Stomach (tissue), 4 donors: ENCODE results near the gene CDC45.

Experiments used
- CTCF ChIP-seq, 7 experiments: fragments of 450-650 bp in 4 of 7; fragments of 200-600 bp in 3 of 7; sonication (generic) in 3 of 7; IDR thresholded peaks; one replicate each; pipeline ENCODE4 v1.5.1; 2016 to 2019; ENCODE audit warnings: antibody characterized with exemption in 7 of 7, control low read depth in 2 of 7, mild to moderate bottlenecking in 1 of 7
- EP300 ChIP-seq: sonication (generic); formaldehyde crosslinking; IDR thresholded peaks from one replicate; pipeline ENCODE4 v1.6.1; 2017; ENCODE audit warnings: antibody characterized with exemption
- POLR2A ChIP-seq, 4 donors: fragments of 450-650 bp; IDR thresholded peaks; one replicate each; pipeline ENCODE4 v1.6.1; 2016; ENCODE audit warnings: antibody characterized with exemption in 4 of 4, control low read depth in 2 of 4, mild to moderate bottlenecking in 1 of 4, moderate library complexity in 1 of 4
- POLR2AphosphoS5 ChIP-seq, 3 donors: sonication (generic); formaldehyde crosslinking; IDR thresholded peaks; one replicate each; pipeline ENCODE4 v1.6.1; 2016; ENCODE audit warnings: antibody characterized with exemption in 3 of 3

- TF ChIP-seq CTCF (IDR thresholded peaks at IDR 0.05): no peak
- TF ChIP-seq POLR2A (IDR thresholded peaks at IDR 0.05): no peak
- TF ChIP-seq POLR2AphosphoS5 (IDR thresholded peaks at IDR 0.05): no peak
- TF ChIP-seq EP300: no peak
These were observed 38.3 kb downstream of the CDC45 start for GRCh38 chr22:19517919-19518611.
